CD1c-positive myeloid dendritic cell (primary cell): ENCODE results near the gene MPDU1.

Source experiments
- DNase-seq: peaks from one replicate; pipeline ENCODE4 v3.0.0-alpha.2; 2016; ENCODE audit errors: extremely low spot score

MPDU1 gene

DNA sequence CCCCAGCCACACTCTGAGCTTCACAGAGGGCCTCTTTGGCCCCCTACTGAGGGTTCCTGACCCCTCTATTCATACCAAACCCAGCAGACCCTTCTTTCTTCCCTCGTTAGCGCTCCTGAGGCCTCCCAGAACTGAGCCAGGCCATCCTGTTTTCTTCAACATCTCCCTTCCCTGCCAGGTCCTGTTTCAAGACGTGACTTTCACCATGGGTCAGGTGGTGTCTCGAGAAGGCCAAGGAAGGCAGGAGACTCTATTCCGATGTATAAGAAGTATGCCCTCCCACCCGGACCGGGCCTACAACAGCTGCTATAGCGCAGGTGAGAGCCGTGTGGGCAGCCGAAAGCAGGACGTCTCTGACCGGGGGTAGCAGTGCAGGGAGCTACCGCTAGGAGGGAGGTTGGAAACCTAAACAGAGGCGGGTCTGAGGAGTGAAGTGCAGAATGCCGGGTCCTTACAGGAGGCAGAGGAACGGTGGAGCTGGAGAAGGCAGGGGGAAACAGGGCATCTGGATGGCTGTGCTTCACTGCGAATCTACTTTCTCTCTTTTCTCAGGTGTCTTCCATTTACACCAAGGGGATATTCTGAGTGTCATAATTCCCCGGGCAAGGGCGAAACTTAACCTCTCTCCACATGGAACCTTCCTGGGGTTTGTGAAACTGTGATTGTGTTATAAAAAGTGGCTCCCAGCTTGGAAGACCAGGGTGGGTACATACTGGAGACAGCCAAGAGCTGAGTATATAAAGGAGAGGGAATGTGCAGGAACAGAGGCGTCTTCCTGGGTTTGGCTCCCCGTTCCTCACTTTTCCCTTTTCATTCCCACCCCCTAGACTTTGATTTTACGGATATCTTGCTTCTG lies 23.3 kb upstream of the MPDU1 start:
- peak; percentile 52 for DNase-seq

DNA sequence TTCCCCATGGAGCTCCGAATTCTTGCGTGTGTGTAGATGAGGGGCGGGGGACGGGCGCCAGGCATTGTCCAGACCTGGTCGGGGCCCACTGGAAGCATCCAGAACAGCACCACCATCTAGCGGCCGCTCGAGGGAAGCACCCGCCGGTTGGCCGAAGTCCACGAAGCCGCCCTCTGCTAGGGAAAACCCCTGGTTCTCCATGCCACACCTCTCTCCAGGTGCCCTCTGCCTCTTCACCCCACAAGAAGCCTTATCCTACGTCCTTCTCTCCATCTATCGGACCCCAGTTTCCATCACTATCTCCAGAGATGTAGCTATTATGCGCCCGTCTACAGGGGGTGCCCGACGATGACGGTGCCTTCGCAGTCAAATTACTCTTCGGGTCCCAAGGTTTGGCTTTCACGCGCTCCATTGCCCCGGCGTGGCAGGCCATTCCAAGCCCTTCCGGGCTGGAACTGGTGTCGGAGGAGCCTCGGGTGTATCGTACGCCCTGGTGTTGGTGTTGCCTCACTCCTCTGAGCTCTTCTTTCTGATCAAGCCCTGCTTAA lies 22.6 kb upstream of the MPDU1 start:
- DNase-seq, result peak; percentile 88

DNA sequence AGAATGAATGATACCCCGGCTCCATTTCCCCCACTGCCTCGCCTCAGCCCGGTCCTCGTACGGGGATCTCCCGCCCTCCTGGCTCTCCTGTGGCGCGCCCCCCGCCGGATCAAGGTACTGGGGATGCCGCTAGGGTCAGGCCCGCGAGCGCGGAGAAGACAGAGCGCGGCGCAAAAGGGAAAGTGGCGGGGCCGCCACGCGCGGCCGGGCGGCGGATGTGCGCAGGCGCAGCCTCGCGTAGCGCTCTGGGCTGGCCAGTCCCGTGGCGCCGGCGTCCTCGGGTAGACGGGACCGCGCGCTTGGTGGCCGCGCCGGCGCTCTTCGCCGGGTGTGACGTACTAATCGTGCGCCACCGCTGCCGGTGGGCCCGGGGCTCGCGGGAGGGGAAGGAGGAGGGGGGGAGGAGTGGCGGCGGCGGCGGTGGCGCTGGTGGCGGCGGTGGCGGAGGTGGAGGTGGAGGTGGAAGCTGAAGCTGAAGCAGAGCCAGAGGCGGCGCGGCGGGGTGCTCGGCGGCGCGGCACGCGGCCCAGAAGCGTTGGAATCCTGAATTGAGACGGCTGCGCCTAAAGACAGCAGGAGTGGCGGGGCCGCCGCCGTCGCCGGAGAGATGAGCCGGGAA lies 22.0 kb upstream of the MPDU1 start, which contains the start of gene SENP3:
TSS of gene SENP3 (plus strand) at position 331 of the 619 bp plus-strand sequence. CDS start 1,158 bp downstream, outside the sequence.
- DNase-seq, result peak; percentile 97

DNA sequence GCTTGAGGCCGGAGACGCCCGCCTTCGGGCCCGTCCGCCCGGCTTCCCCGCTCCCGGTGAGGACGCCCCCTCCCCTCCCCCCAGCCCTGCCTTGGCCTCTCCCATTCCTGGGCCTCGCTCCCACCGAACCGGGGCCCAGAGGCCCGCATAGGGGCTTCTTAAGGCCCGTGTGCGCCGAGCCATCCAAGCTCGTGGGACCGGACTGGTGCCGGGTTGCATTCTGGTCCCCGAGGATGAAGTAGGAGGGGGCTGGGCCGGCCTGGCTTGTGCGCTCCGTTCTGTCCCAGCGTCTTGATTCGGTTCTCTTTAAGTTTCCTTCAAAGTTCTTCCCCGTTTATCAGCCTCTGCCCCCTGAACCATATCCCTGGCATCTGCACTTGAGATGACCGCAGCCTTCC lies 21.4 kb upstream of the MPDU1 start:
- peak; percentile 4 for DNase-seq

DNA sequence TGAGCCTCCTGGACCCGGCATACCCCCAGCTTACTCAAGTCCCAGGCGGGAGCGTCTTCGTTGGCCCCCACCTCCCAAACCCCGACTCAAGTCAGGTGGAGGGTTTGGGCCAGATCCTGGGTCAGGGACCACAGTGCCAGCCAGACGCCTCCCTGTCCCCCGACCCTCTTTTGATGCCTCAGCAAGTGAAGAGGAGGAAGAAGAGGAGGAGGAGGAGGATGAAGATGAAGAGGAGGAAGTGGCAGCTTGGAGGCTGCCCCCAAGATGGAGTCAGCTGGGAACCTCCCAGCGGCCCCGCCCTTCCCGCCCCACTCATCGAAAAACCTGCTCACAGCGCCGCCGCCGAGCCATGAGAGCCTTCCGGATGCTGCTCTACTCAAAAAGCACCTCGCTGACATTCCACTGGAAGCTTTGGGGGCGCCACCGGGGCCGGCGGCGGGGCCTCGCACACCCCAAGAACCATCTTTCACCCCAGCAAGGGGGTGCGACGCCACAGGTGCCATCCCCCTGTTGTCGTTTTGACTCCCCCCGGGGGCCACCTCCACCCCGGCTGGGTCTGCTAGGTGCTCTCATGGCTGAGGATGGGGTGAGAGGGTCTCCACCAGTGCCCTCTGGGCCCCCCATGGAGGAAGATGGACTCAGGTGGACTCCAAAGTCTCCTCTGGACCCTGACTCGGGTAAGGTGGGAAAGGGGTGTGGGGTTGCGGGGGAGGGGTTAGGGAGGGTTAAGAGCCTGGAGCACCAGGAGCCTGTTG lies 20.4 kb upstream of the MPDU1 start:
- no peak for DNase-seq

DNA sequence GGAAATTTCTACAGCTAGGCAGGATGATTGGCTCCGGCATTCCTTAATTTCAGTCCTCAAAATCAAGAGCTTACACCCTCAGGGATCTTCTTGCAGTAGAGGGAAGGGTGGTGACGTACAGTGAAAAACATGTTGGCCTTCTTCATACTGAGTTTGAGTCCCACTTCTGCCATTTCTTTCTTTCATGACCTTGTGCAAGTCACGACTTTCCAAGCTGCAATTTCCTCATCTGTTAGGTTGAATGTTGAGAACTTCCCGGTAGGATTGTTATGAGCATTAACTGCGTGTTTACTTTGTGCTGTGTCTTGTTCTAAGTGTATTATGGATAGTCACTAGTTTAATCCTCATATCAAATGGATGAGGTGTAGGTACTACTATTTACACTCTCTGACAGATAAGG lies 14.1 kb upstream of the MPDU1 start:
- no peak for DNase-seq

DNA sequence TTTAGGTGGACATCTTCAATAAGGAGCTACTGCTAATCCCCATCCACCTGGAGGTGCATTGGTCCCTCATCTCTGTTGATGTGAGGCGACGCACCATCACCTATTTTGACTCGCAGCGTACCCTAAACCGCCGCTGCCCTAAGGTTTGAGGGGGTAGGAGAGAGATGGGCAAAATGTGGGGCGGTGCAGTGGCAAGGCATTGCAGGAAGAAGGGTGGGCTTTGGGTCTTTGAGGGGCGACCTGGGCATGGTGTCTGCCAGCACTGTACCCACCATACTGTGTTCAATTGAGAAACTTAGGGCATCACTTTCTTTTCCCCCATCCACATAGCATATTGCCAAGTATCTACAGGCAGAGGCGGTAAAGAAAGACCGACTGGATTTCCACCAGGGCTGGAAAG lies 13.3 kb upstream of the MPDU1 start:
- no peak for DNase-seq

DNA sequence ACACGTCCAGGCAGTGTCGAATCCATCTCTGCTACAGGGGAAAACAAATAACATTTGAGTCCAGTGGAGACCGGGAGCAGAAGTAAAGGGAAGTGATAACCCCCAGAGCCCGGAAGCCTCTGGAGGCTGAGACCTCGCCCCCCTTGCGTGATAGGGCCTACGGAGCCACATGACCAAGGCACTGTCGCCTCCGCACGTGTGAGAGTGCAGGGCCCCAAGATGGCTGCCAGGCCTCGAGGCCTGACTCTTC lies 11.4 kb upstream of the MPDU1 start:
- DNase-seq, result no peak

DNA sequence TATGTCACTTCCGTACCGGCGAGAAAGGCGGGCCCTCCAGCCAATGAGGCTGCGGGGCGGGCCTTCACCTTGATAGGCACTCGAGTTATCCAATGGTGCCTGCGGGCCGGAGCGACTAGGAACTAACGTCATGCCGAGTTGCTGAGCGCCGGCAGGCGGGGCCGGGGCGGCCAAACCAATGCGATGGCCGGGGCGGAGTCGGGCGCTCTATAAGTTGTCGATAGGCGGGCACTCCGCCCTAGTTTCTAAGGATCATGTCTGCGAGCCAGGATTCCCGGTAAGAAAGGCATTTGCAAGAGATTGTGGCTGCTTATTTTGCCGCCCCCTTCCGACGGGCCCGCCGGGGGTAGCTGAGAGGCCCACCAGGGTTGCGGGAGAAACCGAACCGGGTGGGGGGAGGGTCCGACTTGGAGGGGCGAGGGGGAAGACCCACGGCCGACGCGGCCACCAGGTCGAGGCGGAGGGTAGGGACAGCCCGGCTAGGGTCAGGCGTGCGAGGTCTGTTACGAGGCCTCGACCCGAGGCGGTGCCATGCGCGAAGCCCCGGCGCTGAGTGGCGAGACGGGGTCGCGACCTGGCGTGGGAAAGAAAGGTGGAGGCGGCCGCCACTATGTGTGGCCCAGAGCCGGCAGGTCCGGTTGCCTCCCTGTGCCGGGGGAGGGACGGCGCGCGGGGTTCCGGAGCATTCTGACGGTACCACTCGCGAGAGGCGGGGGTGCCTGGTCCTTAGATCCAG lies 10.9 kb upstream of the MPDU1 start:
- DNase-seq, result peak; percentile 100

DNA sequence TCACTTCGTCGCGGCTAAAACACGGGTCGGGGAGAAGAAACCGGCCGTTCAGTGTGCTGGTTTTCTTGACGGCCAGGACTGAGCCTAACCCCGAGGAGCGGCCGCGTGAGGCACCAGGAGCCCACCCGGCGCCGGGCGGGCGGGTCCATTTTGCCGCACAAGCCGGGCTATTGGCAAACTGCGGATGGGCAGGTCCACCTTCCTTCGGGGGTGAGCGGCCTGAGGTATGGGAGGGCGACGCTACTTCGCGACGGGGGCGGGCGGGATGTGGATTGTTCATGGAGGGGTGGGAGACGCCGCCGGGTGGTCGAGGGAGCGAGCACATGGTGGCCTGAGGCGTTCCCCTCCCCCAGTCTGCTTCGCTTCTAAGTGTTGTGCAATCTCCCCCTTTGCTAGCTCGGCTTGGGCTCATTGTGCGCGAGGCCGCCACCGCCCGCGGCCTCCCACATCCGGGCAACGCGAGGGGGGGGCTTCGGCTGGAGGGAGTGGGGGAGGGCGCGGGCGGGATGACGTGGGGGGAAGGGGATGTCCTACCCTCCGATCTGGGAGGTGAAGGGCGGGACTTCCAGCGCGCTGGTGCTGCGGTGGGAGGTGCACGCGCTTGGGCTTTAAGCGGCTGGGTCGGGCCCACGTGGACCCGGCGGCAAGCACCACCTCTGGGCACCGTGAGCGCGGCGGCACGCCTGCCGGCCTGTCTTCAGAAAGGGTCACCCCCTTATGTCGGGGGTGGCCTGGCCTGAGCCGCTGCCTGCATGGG lies 10.2 kb upstream of the MPDU1 start:
- peak; percentile 93 for DNase-seq

DNA sequence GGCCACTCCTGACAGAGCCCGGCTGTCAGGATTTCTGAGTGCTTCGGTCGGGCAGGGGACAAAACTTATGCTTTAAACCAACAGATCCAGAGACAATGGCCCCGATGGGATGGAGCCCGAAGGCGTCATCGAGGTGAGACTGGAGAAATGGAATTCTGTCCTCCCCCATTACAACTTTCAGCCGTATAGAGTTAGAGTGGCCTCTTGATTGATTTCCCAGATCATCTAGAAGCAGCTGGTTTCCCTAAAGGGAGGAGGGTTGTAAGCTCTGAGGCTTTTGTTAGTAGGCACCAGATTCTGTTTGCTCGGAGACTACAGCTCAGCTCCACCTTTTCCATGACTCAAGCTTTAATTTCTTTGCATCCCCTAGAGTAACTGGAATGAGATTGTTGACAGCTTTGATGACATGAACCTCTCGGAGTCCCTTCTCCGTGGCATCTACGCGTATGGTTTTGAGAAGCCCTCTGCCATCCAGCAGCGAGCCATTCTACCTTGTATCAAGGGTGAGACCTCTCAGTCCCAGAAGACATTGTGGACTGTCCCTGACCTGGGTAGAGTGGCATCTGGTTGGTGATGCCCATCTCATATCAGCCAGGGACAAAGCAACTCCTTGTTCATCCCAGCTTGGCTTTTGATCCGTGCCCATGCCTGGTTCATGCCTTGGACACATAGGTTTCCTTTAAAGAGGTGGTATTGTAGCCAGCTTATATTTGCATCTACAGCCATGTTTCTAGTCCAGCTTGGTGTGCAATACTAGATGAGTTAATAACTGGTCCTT lies 9.3 kb upstream of the MPDU1 start:
- DNase-seq, result no peak

DNA sequence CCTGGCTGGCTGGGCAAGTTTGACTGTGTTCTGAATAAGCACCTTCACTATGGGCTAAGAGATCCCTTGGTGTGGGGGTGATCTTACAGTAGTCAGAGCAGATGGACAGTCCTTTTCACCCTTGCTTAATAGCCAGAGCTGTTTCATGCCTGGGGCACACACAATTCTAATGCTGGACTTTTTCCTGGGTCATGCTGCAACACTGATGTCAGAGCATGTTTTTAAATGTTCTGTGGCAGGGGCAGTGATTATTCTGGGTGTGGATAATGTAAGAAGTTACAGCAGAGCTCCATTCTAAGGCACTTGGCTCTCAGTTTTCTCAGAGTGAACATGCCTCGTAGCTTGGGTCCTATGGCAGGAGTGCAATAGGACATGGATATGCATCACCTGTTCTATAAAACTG lies 8.2 kb upstream of the MPDU1 start:
- DNase-seq, result no peak

DNA sequence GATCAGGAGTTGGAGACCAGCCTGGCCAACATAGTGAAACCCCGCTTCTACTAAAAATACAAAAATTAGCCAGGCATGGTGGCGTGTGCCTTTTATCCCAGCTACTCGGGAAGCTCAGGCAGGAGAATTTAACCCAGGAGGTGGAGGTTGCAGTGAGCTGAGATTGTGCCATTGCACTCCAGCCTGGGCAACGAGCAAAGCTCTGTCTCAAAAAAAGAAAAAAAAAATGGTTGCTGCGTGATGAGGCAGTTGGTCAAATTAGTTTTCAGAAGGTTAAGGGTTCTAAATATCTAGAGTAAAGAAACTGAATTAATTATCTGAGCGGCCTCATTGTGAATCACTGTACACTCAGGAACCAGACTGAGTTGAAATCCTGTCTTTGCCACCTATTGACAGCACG lies 7.7 kb upstream of the MPDU1 start:
- no peak for DNase-seq

DNA sequence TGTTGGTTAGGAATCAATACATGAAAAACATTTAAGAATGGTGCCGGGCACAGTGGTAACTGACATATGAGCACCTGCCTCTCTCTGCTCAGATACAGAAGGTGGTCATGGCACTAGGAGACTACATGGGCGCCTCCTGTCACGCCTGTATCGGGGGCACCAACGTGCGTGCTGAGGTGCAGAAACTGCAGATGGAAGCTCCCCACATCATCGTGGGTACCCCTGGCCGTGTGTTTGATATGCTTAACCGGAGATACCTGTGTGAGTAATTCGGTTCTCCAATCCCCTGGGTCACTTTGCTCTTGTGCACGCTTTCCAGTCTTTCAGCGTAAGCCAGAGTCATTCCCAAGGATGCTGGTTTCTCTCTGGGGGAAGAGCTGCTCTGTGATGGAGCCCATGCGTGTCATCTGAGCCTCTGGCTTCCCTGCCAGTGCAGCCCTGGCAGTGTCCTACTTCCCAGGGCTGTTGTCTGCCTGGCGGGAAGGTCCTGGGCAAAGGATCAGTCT lies 7.2 kb upstream of the MPDU1 start:
- no peak for DNase-seq

DNA sequence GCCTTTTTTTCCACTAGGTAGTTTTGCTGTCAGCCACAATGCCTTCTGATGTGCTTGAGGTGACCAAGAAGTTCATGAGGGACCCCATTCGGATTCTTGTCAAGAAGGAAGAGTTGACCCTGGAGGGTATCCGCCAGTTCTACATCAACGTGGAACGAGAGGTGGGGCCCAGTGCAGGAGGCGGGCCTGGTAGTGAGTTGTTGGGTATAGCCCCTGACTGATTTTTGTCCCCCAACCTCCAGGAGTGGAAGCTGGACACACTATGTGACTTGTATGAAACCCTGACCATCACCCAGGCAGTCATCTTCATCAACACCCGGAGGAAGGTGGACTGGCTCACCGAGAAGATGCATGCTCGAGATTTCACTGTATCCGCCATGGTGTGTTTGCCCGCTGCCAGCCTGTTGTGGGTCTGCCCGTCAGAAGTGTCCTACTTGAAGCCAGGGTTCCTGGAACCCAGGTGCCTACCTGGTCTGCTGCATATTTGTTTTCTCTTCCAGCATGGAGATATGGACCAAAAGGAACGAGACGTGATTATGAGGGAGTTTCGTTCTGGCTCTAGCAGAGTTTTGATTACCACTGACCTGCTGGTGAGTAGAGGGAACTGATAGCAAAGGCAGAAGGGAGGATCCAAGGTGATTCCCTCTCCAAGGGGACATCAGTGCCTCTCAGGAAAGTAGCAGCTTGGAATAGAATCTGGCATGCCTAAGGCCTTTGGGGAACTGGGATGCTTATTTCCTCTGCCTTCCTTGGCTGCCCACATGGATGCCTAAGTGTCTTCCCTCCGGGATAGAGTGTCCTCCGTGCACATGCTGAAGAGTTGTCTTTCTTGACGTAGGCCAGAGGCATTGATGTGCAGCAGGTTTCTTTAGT lies 6.1 kb upstream of the MPDU1 start:
- no peak for DNase-seq

DNA sequence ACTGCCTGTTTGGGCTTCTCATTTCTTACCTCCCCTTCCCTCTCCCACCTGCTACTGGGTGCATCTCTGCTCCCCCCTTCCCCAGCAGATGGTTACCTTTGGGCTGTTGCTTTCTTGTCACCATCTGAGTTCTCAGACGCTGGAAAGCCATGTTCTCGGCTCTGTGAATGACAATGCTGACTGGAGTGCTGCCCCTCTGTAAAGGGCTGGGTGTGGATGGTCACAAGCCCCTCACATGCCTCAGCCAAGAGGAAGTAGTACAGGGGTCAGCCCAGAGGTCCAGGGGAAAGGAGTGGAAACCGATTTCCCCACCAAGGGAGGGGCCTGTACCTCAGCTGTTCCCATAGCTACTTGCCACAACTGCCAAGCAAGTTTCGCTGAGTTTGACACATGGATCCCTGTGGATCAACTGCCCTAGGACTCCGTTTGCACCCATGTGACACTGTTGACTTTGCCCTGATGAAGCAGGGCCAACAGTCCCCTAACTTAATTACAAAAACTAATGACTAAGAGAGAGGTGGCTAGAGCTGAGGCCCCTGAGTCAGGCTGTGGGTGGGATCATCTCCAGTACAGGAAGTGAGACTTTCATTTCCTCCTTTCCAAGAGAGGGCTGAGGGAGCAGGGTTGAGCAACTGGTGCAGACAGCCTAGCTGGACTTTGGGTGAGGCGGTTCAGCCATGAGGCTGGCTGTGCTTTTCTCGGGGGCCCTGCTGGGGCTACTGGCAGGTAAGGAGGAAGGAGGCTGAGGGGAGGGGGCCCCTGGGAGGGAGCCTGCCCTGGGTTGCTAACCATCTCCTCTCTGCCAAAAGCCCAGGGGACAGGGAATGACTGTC lies 4.4 kb upstream of the MPDU1 start, which contains the start of gene CD68:
TSS of gene CD68 (plus strand) at position 638 of the 833 bp plus-strand sequence. CDS start at position 678, 40 bp downstream.
- DNase-seq, result peak; percentile 96

DNA sequence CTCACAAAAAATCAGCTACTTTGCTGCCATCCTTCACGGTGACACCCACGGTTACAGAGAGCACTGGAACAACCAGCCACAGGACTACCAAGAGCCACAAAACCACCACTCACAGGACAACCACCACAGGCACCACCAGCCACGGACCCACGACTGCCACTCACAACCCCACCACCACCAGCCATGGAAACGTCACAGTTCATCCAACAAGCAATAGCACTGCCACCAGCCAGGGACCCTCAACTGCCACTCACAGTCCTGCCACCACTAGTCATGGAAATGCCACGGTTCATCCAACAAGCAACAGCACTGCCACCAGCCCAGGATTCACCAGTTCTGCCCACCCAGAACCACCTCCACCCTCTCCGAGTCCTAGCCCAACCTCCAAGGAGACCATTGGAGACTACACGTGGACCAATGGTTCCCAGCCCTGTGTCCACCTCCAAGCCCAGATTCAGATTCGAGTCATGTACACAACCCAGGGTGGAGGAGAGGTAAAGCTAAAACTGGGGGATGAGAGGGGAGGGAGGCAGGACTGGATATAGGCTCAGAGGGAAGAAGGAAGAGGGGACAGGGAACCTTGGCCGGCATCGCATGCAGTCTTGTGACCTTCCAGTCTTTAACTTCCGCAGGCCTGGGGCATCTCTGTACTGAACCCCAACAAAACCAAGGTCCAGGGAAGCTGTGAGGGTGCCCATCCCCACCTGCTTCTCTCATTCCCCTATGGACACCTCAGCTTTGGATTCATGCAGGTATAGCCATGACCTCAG lies 3.6 kb upstream of the MPDU1 start:
- DNase-seq, result peak; percentile 66
